Measurements from ENCODE around the gene AFAP1. TPM values are rescaled to one million over a fixed set of nuclear protein-coding genes. Genes with fewer than 3 reads are reported as not detected.
"Not testable (repeated sequence)": the region's sequence is repeated elsewhere in the genome, so short reads cannot be mapped to it uniquely, and the experiment has no call there.

The AFAP1 gene
- total RNA-seq, 2 donors from 2014 or later, result 9.6 to 35.3 TPM

- intact Hi-C loops (cut with DNase I), result no loop called here
- Histone ChIP-seq H3K27me3 (no peaks in the 10 kb centered on the region), H3K27ac (peak overlapping the region in 2 of 4 donors; percentile 36 to 45), H3K4me3 (no peak overlapping the region), H3K36me3 (replicated peaks in 1 of 2; ENCODE audit: insufficient read depth in 1 of 2, low read depth in 2 of 2) (no peaks in the 10 kb centered on the region), H3K9me3 (no peaks in the 10 kb centered on the region), H3K4me1 (peaks cover 22% of the 10 kb centered on the region)
- whole genome bisulfite sequencing, 2 donors, result 51 to 61% methylated on average over 7 of the region's 7 CpGs
- DNase-seq, result no peak
- TF ChIP-seq POLR2A (IDR thresholded peaks at IDR 0.05) (no peak), CTCF (IDR thresholded peaks at IDR 0.05) (no peak)
- ATAC-seq, result no peak
These were observed 15.5 kb downstream of the AFAP1 start for GRCh38 chr4:7924163-7924562.

DNA sequence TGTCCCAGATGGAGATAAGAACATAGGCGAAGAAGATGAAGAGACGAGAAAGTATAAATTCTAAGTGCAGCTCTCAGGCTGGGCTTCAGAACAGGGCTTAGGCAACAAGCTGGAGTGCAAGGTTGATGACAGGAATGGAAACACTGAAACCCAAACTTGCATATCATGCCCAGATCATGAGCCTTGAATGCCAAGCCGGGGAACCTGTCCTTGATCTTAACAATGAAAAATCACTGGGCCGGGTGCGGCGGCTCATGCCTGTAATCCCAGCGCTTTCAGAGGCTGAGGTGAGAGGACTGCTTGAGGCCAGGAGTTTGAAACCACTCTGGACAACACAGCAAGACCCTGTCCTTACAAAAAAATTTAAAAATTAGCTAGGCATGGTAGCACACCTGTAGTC, 17.2 kb downstream of the AFAP1 start:
- ATAC-seq (no peak), DNase-seq (no peak)
- Histone ChIP-seq H3K27me3 (no peaks in the 10 kb centered on the region), H3K9me3 (no peaks in the 10 kb centered on the region), H3K36me3 (replicated peaks in 1 of 2; ENCODE audit: insufficient read depth in 1 of 2, low read depth in 2 of 2) (no peaks in the 10 kb centered on the region), H3K27ac (peak overlapping the region in 1 of 4 donors; percentile 36), H3K4me1 (peaks cover 16% of the 10 kb centered on the region), H3K4me3 (no peak overlapping the region)
- TF ChIP-seq POLR2A (IDR thresholded peaks at IDR 0.05), result no peak
- intact Hi-C loops (cut with DNase I), result no loop called here
- 77 to 82% methylated on average over 7 of the region's 7 CpGs for WGBS, 2 donors

- TF ChIP-seq POLR2A (IDR thresholded peaks at IDR 0.05) (no peak), CTCF (IDR thresholded peaks at IDR 0.05) (no peak)
- H3K4me1 ChIP-seq, result peaks cover 8% of the 10 kb centered on the region
- H3K4me3 ChIP-seq, result no peak overlapping the region
- ATAC-seq (no peak), DNase-seq (no peak)
- no peaks in the 10 kb centered on the region for H3K9me3 ChIP-seq
- no peaks in the 10 kb centered on the region for H3K27me3 ChIP-seq
- H3K27ac ChIP-seq, result no peak overlapping the region
- WGBS, 2 donors, result 92% methylated on average over 8 to 12 of the region's 12 CpGs
- intact Hi-C loops (cut with DNase I), result no loop called here
- no peaks in the 10 kb centered on the region for H3K36me3 ChIP-seq (replicated peaks in 1 of 2; ENCODE audit: insufficient read depth in 1 of 2, low read depth in 2 of 2)
These were observed 20.7 kb downstream of the AFAP1 start for GRCh38 chr4:7918981-7919380.

GRCh38 chr4:7918187-7918586, 21.5 kb downstream of the AFAP1 start:
- WGBS, 2 donors, result 75 to 94% methylated on average over 9 to 18 of the region's 18 CpGs
- H3K4me3 ChIP-seq; intact Hi-C loops (cut with DNase I); DNase-seq; ATAC-seq; H3K4me1 ChIP-seq; H3K9me3 ChIP-seq; H3K27ac ChIP-seq; H3K27me3 ChIP-seq; H3K36me3 ChIP-seq (replicated peaks in 1 of 2; ENCODE audit: insufficient read depth in 1 of 2, low read depth in 2 of 2): not testable (repeated sequence)

DNA sequence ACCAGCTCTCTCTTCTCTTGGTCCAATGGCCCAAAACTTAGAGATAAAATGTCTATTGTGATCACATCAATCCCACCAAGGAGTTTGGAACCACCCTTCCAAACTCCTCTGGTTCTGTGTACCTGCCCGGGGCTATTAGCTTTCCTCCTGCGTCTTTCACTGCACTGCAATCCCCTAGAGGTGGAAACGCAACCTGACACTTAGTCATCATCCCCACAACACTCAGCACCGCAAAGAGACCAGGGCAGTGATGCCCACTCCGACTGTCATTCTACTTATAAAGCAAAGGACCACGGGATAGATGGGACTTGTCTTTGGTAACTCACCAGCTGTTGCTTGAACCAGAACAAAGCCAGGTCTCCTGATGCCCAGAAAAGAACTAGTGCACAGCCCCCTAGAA, 22.0 kb downstream of the AFAP1 start:
- ATAC-seq, result no peak
- Histone ChIP-seq H3K36me3 (replicated peaks in 1 of 2; ENCODE audit: insufficient read depth in 1 of 2, low read depth in 2 of 2) (no peaks in the 10 kb centered on the region), H3K27me3 (no peaks in the 10 kb centered on the region), H3K4me3 (no peak overlapping the region), H3K9me3 (no peaks in the 10 kb centered on the region), H3K27ac (no peak overlapping the region), H3K4me1 (no peaks in the 10 kb centered on the region)
- intact Hi-C loops (cut with DNase I), result no loop called here
- TF ChIP-seq POLR2A (IDR thresholded peaks at IDR 0.05), result no peak
- no peak for TF ChIP-seq CTCF (IDR thresholded peaks at IDR 0.05)
- 86 to 94% methylated on average over 5 to 6 of the region's 6 CpGs for WGBS, 2 donors
- no peak for DNase-seq

GRCh38 chr4:7915875-7916242, 23.8 kb downstream of the AFAP1 start:
- WGBS, 2 donors, result 68 to 72% methylated on average over 6 of the region's 6 CpGs
- Histone ChIP-seq H3K4me1 (no peaks in the 10 kb centered on the region), H3K27ac (no peak overlapping the region), H3K9me3 (no peaks in the 10 kb centered on the region), H3K4me3 (no peak overlapping the region), H3K27me3 (no peaks in the 10 kb centered on the region), H3K36me3 (replicated peaks in 1 of 2; ENCODE audit: insufficient read depth in 1 of 2, low read depth in 2 of 2) (no peaks in the 10 kb centered on the region)
- intact Hi-C loops (cut with DNase I), result no loop called here
- DNase-seq (no peak), ATAC-seq (no peak)
- TF ChIP-seq CTCF (IDR thresholded peaks at IDR 0.05) (no peak), POLR2A (IDR thresholded peaks at IDR 0.05) (no peak)
